Right lung (tissue), 5 donors: ENCODE results near the gene ITPKB. TPM values are rescaled to one million over a fixed set of nuclear protein-coding genes. Genes with fewer than 3 reads are reported as not detected.
"Not testable (repeated sequence)": the region's sequence is repeated elsewhere in the genome, so short reads cannot be mapped to it uniquely, and the experiment has no call there.

Experiments used
- DNase-seq, 2 donors: peaks; one replicate each; pipeline ENCODE4 v3.0.0-alpha.2; 2013
- polyA plus RNA-seq, 5 donors: library from polyadenylated mRNA; unstranded; fragments of 120-200 nt; gene quantifications; one replicate each; pipeline versions ENCODE4 v1.2.1 to v1.2.3, GENCODE V29; 2013; ENCODE audit warnings: inconsistent platforms in 1 of 5, low replicate concordance in 1 of 5; ENCODE audit not compliant: insufficient read length in 5 of 5, insufficient read depth in 1 of 5

ITPKB gene
- polyA plus RNA-seq, 5 donors: 23.8 to 33.0 (median 27.3) TPM

GRCh38 chr1:226640321-226641136 is 98.6 kb downstream of the ITPKB start:
- no peak for DNase-seq

- no peak for DNase-seq
Measured at GRCh38 chr1:226639631-226640061, 99.4 kb downstream of the ITPKB start.

GRCh38 chr1:226639206-226639605 is 99.9 kb downstream of the ITPKB start:
- DNase-seq: not testable (repeated sequence)

GRCh38 chr1:226638608-226639007 is 100.5 kb downstream of the ITPKB start:
- no peak for DNase-seq

- DNase-seq: no peak
Measured at GRCh38 chr1:226638001-226638601, 101.0 kb downstream of the ITPKB start.

GRCh38 chr1:226637147-226637935 is 101.7 kb downstream of the ITPKB start:
- no peak for DNase-seq

GRCh38 chr1:226636847-226637096 is 102.3 kb downstream of the ITPKB start:
- DNase-seq: no peak

GRCh38 chr1:226635456-226635941 is 103.6 kb downstream of the ITPKB start:
- DNase-seq: no peak

- DNase-seq: no peak
Measured at GRCh38 chr1:226634611-226635246, 104.4 kb downstream of the ITPKB start.

GRCh38 chr1:226634166-226634588 is 104.9 kb downstream of the ITPKB start:
- peak; percentile 57 to 61 for DNase-seq

GRCh38 chr1:226633541-226634165 is 105.4 kb downstream of the ITPKB start:
- no peak for DNase-seq

- DNase-seq: no peak
Measured at GRCh38 chr1:226632922-226633351, 106.1 kb downstream of the ITPKB start.

- no peak for DNase-seq
Measured at GRCh38 chr1:226632169-226632879, 106.8 kb downstream of the ITPKB start.

GRCh38 chr1:226631229-226632000 is 107.7 kb downstream of the ITPKB start:
- DNase-seq: no peak

GRCh38 chr1:226630592-226630991 is 108.5 kb downstream of the ITPKB start:
- DNase-seq: no peak

- no peak for DNase-seq
Measured at GRCh38 chr1:226629896-226630550, 109.1 kb downstream of the ITPKB start.

- DNase-seq: no peak
Measured at GRCh38 chr1:226629210-226629895, 109.7 kb downstream of the ITPKB start.

GRCh38 chr1:226628612-226629155 is 110.4 kb downstream of the ITPKB start:
- no peak for DNase-seq
